PFSK-1 (cell line): ENCODE data around the gene CASQ1.

Experiments used
- POLR2AphosphoS5 ChIP-seq: IDR thresholded peaks from 2 replicates; pipeline ENCODE4 v1.6.1; 2012; ENCODE audit warnings: low read depth, mild to moderate bottlenecking, control low read depth, low read length, moderate library complexity
- TAF1 ChIP-seq: IDR thresholded peaks from 2 replicates; pipeline ENCODE4 v1.6.1; 2012; ENCODE audit warnings: low read length, control low read depth, borderline replicate concordance; ENCODE audit not compliant: insufficient read depth

DNA sequence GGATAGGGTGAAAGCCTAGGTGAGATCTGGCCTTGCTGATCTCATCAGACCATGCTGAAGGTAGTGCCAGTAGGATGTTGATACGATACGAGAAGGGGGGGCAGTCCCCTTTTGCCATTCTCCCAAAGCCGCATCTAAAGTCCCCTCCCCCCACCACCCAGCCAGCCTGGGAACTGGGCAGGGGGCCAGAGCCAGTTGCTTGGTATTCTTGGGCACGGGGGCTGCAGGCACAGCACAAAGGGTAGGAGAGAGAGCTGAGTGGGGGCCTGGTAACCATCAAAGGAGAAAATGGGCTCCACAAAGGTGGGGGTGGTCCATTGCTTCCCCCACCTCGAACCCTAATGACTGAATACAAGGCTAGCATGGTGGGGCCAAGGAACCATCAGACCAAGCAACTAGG is 20.2 kb downstream of the CASQ1 start:
- TF ChIP-seq TAF1 (no peak), POLR2AphosphoS5 (0 out of 2 replicates have a peak, but pooled peaks have one; percentile 21)
